ENCODE measurements around the gene B4GALT3. TPM values are rescaled to one million over a fixed set of nuclear protein-coding genes. Genes with fewer than 3 reads are reported as not detected.

Gene B4GALT3
- total RNA-seq, 4 donors from 2014 or later = 3.0 to 71.4 (median 26.6) TPM

DNA sequence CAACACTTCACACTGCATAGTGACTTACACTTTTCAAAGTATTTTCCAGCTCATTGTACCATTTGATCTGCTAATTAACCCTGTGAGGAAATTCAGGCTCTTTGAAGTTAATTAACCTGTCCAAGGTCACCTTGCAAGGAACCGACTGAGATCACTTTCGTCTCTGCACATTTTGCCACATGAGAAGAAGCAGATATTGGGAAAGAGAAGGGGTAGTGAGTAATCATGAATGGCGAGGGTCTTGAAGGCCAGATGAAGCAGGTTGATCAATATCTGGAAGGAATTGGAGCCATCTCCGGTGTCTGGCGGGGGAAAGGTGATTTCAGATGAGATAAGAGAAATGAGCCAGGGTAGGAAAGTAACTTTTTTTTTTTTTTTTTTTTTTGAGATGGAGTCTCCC lies 42.7 kb upstream of the B4GALT3 start:
- WGBS, 2 donors (ENCODE audit: low coverage in 1 of 2) = 86 to 94% methylated on average over 4 to 5 of the region's 5 CpGs
- intact Hi-C loops (cut with DNase I; ENCODE audit: low total_unique reads) = no loop called here
- Histone ChIP-seq H3K27ac (no peak overlapping the region), H3K27me3 (no peaks in the 10 kb centered on the region), H3K4me3 (no peak overlapping the region), H3K4me1 (peaks cover 0 to 3% (median under 1%) of the 10 kb centered on the region in 4 donors), H3K36me3 (no peaks in the 10 kb centered on the region), H3K9me3 (no peaks in the 10 kb centered on the region)
- in situ Hi-C loops (cut with MboI; ENCODE audit: low pct_ligation_motif_present in 1 of 4, low pct_unique_long_range_greater_than_20kb in 1 of 4, low sequenced_read_pairs in 3 of 4) = loop anchor here in 3 of 4 donors (10.0 to 25.0 kb wide), 3 partner anchors 155 to 167 kb away; no protein-coding TSS in a partner anchor
- DNase-seq = no peak
- TF ChIP-seq EP300 (IDR thresholded peaks at IDR 0.05; ENCODE audit: low read depth) (no peak), POLR2A (IDR thresholded peaks at IDR 0.05) (no peak), POLR2AphosphoS5 (IDR thresholded peaks at IDR 0.05) (no peak)
- TF ChIP-seq, protein P1, sequence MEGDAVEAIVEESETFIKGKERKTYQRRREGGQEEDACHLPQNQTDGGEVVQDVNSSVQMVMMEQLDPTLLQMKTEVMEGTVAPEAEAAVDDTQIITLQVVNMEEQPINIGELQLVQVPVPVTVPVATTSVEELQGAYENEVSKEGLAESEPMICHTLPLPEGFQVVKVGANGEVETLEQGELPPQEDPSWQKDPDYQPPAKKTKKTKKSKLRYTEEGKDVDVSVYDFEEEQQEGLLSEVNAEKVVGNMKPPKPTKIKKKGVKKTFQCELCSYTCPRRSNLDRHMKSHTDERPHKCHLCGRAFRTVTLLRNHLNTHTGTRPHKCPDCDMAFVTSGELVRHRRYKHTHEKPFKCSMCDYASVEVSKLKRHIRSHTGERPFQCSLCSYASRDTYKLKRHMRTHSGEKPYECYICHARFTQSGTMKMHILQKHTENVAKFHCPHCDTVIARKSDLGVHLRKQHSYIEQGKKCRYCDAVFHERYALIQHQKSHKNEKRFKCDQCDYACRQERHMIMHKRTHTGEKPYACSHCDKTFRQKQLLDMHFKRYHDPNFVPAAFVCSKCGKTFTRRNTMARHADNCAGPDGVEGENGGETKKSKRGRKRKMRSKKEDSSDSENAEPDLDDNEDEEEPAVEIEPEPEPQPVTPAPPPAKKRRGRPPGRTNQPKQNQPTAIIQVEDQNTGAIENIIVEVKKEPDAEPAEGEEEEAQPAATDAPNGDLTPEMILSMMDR (IDR thresholded peaks at IDR 0.05) = no peak

DNA sequence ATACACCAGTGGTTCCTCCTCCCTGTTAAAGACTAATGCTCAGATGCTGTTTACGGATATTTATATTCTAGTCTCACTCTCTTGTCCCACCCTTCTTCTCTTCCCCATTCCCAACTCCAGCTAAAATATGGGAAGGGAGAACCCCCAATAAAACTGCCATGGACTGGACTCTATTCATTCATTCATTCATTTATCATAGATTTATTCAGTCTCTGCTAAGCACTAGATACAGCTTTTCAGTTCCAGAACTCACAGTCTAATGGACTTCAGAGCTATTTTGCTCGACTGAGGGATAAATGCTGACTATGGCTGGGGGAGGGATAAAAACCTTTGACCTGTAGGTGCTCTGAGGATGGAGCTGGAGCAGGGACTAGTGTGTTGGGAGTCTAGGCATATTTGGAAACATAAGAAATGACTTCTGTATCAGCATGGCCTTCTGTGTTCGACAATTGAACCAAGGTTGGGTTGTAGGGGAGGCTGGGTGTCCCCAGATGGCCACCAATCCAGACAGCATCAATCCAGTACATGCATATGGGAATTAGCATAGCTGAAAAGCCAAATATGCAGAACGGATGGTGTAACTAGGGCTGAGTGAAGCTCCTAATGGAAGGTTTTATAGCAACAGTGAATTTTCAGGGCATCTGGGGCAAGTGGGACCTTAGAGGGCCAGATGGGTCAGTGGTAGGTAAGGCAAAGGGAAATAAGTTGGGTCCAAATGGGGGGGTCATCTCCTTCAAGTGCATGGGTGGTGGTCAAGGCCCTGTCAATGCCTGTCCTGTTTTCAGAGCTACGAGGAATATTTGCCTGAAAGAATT lies 42.0 kb upstream of the B4GALT3 start:
- H3K27ac ChIP-seq = no peak overlapping the region
- WGBS, 2 donors (ENCODE audit: low coverage in 1 of 2) = 83 to 89% methylated on average over 2 to 5 of the region's 5 CpGs
- in situ Hi-C loops (cut with MboI; ENCODE audit: low pct_ligation_motif_present in 1 of 4, low pct_unique_long_range_greater_than_20kb in 1 of 4, low sequenced_read_pairs in 3 of 4) = loop anchor here in 1 of 4 donors (25.0 kb wide), 1 partner anchor 168 kb away; no protein-coding TSS in a partner anchor
- no peak for DNase-seq
- H3K4me1 ChIP-seq = peaks cover 0 to 3% (median 0%) of the 10 kb centered on the region in 4 donors
- no peak overlapping the region for H3K4me3 ChIP-seq
- intact Hi-C loops (cut with DNase I; ENCODE audit: low total_unique reads) = no loop called here
- TF ChIP-seq POLR2A (IDR thresholded peaks at IDR 0.05) = no peak
- TF ChIP-seq, protein P1 (IDR thresholded peaks at IDR 0.05) = no peak
- no peak for TF ChIP-seq EP300 (IDR thresholded peaks at IDR 0.05; ENCODE audit: low read depth)
- TF ChIP-seq POLR2AphosphoS5 (IDR thresholded peaks at IDR 0.05) = no peak
- H3K36me3 ChIP-seq = peaks cover 0 to 5% (median 2%) of the 10 kb centered on the region in 4 donors
- H3K9me3 ChIP-seq = no peaks in the 10 kb centered on the region
- H3K27me3 ChIP-seq = no peaks in the 10 kb centered on the region

DNA sequence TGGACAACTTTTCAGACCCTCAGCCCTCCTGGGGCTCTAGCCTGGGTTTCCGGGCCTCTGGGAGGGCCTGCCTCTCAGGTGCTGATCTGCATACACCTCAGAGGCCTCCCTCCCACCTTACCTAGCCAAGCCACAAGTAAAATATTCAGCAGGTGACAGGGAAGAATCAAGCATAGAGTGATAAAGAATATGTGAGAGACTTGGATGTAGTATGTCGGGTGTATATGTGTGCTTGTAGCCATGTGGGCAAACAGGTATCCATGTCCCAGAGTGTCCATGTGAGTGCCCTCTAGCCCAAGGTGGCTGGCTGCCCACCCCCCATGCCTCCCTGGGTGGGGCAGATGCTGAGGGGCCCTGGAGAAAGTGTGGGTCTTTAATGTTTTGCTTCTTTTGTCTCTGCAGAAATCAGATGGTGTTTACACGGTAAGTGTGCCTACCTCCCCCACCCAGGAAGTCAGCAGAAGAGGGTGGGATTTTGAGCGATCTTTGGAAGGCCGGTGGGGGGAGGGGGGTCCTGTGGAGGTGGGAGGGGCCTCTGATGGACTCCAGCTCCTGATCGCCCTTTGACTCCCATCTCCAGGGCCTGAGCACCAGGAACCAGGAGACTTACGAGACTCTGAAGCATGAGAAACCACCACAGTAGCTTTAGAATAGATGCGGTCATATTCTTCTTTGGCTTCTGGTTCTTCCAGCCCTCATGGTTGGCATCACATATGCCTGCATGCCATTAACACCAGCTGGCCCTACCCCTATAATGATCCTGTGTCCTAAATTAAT lies 41.2 kb upstream of the B4GALT3 start:
- peaks cover 0 to 12% (median 6%) of the 10 kb centered on the region in 4 donors for H3K36me3 ChIP-seq
- DNase-seq = no peak
- WGBS, 2 donors (ENCODE audit: low coverage in 1 of 2) = 72% methylated on average over 8 of the region's 8 CpGs; no CpG with 5 or more reads in 1 of the 2 donors
- no peak for TF ChIP-seq POLR2AphosphoS5 (IDR thresholded peaks at IDR 0.05)
- TF ChIP-seq EP300 (IDR thresholded peaks at IDR 0.05; ENCODE audit: low read depth) = no peak
- no peak for TF ChIP-seq POLR2A (IDR thresholded peaks at IDR 0.05)
- TF ChIP-seq, protein P1 (IDR thresholded peaks at IDR 0.05) = no peak
- H3K27me3 ChIP-seq = no peaks in the 10 kb centered on the region
- peaks cover 0 to 3% (median 0%) of the 10 kb centered on the region in 4 donors for H3K4me1 ChIP-seq
- no peaks in the 10 kb centered on the region for H3K9me3 ChIP-seq
- intact Hi-C loops (cut with DNase I; ENCODE audit: low total_unique reads) = no loop called here
- peak overlapping the region in 2 of 4 donors; percentile 8 to 66 for H3K27ac ChIP-seq
- in situ Hi-C loops (cut with MboI; ENCODE audit: low pct_ligation_motif_present in 1 of 4, low pct_unique_long_range_greater_than_20kb in 1 of 4, low sequenced_read_pairs in 3 of 4) = loop anchor here in 1 of 4 donors (25.0 kb wide), 1 partner anchor 169 kb away; no protein-coding TSS in a partner anchor
- H3K4me3 ChIP-seq = no peak overlapping the region

DNA sequence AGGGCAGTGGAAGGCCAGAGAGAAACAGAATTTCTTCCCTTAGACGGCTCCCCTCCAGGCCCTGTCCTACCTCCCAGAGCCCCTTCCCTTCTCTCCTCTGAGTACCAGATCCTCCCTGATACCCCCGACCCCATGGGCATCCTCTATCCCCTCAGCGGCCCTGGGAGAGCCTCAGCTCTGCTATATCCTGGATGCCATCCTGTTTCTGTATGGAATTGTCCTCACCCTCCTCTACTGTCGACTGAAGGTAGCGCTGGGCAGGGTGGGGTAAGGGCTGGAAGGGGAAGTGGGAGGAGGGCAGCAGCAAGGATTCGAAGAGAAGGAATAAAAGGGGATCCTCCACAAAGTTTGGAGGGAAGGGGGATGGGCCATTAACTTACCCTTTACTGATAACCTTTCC lies 40.5 kb upstream of the B4GALT3 start:
- DNase-seq = no peak
- peaks cover 0 to 3% (median 0%) of the 10 kb centered on the region in 4 donors for H3K4me1 ChIP-seq
- H3K27ac ChIP-seq = peak overlapping the region; percentile 29 to 74 (median 68)
- TF ChIP-seq EP300 (IDR thresholded peaks at IDR 0.05; ENCODE audit: low read depth) (no peak), POLR2A (IDR thresholded peaks at IDR 0.05) (no peak), POLR2AphosphoS5 (IDR thresholded peaks at IDR 0.05) (no peak)
- TF ChIP-seq, protein P1 (IDR thresholded peaks at IDR 0.05) = no peak
- H3K4me3 ChIP-seq = peak overlapping the region in 1 of 4 donors; percentile 14
- H3K27me3 ChIP-seq = no peaks in the 10 kb centered on the region
- intact Hi-C loops (cut with DNase I; ENCODE audit: low total_unique reads) = no loop called here
- peaks cover 0 to 19% (median 9%) of the 10 kb centered on the region in 4 donors for H3K36me3 ChIP-seq
- H3K9me3 ChIP-seq = no peaks in the 10 kb centered on the region
- in situ Hi-C loops (cut with MboI; ENCODE audit: low pct_ligation_motif_present in 1 of 4, low pct_unique_long_range_greater_than_20kb in 1 of 4, low sequenced_read_pairs in 3 of 4) = loop anchor here in 1 of 4 donors (25.0 kb wide), 1 partner anchor 169 kb away; no protein-coding TSS in a partner anchor
- 58 to 80% methylated on average over 4 to 6 of the region's 6 CpGs for WGBS, 2 donors (ENCODE audit: low coverage in 1 of 2)
